ENCODE measurements around the gene NDUFAF3. TPM values are rescaled to one million over a fixed set of nuclear protein-coding genes. Genes with fewer than 3 reads are reported as not detected.

The NDUFAF3 gene
- total and polyA plus RNA-seq, 10 of the 15 experiments (the other 5 are each of a cell fraction or from before 2014, with no cell fraction given): 25.4 to 228 (median 63.9) TPM

DNA sequence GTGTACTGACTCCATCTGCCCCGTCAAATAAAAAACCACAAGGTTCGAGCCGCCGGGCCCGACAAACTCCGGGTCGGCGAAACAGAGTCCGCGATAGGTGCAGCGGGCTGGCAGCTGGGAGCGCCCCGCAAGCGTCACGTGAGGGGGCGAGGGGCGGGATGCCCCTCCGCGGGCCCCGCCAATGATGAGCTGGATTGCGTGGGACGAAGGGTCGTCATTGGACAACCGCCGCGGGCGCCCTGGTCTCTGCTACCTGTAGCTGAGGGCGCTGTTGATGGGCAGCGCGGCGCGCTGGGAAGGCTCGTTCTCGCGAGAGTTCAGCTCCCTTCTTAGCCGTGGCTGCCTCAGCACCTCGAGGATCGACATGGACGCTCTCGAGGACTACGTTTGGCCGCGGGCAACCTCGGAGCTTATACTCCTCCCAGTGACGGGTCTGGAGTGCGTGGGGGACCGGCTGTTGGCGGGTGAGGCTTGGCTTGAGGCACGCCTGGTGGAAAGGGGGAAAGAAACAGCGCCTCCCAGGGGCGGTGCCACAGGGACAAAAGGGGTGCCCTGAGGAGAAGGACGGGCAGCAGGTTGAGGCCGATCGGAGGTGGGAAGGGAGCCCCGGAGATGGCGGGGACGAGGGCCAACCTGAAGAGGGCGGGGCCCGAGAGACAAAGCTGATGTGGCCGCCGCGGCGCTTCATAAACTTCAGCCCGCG lies 14.7 kb upstream of the NDUFAF3 start, which contains the start of gene WDR6 (continued):
- TF ChIP-seq TCF3 (IDR thresholded peaks at IDR 0.05; ENCODE audit: borderline replicate concordance, insufficient read depth, low read depth, low read length): 0 out of 2 replicates have a peak, but pooled peaks have one; percentile 68
- TF ChIP-seq BCL11A (IDR thresholded peaks at IDR 0.05; ENCODE audit: low read depth, low read length): no peak
- peak; percentile 97 for TF ChIP-seq SP1 (IDR thresholded peaks at IDR 0.05; ENCODE audit: low read depth, low read length)
- TF ChIP-seq, protein P1, sequence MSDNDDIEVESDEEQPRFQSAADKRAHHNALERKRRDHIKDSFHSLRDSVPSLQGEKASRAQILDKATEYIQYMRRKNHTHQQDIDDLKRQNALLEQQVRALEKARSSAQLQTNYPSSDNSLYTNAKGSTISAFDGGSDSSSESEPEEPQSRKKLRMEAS (IDR thresholded peaks at IDR 0.05; ENCODE audit: low read depth, low read length): peak; percentile 93
- TF ChIP-seq TBL1XR1 (IDR thresholded peaks at IDR 0.05; ENCODE audit: low read depth, low read length): no peak; the same call in 1 of the 2 replicates
- TF ChIP-seq ZNF207 (IDR thresholded peaks at IDR 0.05; ENCODE audit: borderline replicate concordance): peak; percentile 77
- peak; percentile 56 for TF ChIP-seq SMAD1 (IDR thresholded peaks at IDR 0.05; ENCODE audit: low read depth, partially characterized antibody)
- TF ChIP-seq GATAD2B (conservative IDR thresholded peaks at IDR 0.05; ENCODE audit: low read depth): no peak; the same call in 1 of the 2 replicates
- TF ChIP-seq, protein P2, sequence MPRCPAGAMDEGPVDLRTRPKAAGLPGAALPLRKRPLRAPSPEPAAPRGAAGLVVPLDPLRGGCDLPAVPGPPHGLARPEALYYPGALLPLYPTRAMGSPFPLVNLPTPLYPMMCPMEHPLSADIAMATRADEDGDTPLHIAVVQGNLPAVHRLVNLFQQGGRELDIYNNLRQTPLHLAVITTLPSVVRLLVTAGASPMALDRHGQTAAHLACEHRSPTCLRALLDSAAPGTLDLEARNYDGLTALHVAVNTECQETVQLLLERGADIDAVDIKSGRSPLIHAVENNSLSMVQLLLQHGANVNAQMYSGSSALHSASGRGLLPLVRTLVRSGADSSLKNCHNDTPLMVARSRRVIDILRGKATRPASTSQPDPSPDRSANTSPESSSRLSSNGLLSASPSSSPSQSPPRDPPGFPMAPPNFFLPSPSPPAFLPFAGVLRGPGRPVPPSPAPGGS (IDR thresholded peaks at IDR 0.05; ENCODE audit: borderline replicate concordance, insufficient read depth, low read depth, low read length, poor library complexity, severe bottlenecking): peak; percentile 90
- TF ChIP-seq HDGF (IDR thresholded peaks at IDR 0.05): peak; percentile 74
- TF ChIP-seq EZH2 (IDR thresholded peaks at IDR 0.05; ENCODE audit: borderline replicate concordance, control insufficient read depth, low read depth, low read length): no peak
- TF ChIP-seq MXI1 (IDR thresholded peaks at IDR 0.05; ENCODE audit: low read depth, low read length): peak; percentile 86
- TF ChIP-seq, protein P3, sequence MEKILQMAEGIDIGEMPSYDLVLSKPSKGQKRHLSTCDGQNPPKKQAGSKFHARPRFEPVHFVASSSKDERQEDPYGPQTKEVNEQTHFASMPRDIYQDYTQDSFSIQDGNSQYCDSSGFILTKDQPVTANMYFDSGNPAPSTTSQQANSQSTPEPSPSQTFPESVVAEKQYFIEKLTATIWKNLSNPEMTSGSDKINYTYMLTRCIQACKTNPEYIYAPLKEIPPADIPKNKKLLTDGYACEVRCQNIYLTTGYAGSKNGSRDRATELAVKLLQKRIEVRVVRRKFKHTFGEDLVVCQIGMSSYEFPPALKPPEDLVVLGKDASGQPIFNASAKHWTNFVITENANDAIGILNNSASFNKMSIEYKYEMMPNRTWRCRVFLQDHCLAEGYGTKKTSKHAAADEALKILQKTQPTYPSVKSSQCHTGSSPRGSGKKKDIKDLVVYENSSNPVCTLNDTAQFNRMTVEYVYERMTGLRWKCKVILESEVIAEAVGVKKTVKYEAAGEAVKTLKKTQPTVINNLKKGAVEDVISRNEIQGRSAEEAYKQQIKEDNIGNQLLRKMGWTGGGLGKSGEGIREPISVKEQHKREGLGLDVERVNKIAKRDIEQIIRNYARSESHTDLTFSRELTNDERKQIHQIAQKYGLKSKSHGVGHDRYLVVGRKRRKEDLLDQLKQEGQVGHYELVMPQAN (conservative IDR thresholded peaks at IDR 0.05): peak; percentile 78
- TF ChIP-seq ZBED1 (IDR thresholded peaks at IDR 0.05; ENCODE audit: borderline replicate concordance): peak; percentile 30; the same call in 1 of the 2 replicates
- TF ChIP-seq BACH1 (IDR thresholded peaks at IDR 0.05; ENCODE audit: borderline replicate concordance): peak; percentile 25; the same call in 1 of the 2 replicates
- TF ChIP-seq YBX1 (IDR thresholded peaks at IDR 0.05): no peak
- no peak; the same call in 1 of the 2 replicates for TF ChIP-seq STAT1 (conservative IDR thresholded peaks at IDR 0.05)
- TF ChIP-seq RELA (IDR thresholded peaks at IDR 0.05; ENCODE audit: borderline replicate concordance, partially characterized antibody): peak; percentile 33
- peak; percentile 80 for TF ChIP-seq POU2F2 (IDR thresholded peaks at IDR 0.05; ENCODE audit: borderline replicate concordance, low read depth, low read length)
- TF ChIP-seq, protein P4, sequence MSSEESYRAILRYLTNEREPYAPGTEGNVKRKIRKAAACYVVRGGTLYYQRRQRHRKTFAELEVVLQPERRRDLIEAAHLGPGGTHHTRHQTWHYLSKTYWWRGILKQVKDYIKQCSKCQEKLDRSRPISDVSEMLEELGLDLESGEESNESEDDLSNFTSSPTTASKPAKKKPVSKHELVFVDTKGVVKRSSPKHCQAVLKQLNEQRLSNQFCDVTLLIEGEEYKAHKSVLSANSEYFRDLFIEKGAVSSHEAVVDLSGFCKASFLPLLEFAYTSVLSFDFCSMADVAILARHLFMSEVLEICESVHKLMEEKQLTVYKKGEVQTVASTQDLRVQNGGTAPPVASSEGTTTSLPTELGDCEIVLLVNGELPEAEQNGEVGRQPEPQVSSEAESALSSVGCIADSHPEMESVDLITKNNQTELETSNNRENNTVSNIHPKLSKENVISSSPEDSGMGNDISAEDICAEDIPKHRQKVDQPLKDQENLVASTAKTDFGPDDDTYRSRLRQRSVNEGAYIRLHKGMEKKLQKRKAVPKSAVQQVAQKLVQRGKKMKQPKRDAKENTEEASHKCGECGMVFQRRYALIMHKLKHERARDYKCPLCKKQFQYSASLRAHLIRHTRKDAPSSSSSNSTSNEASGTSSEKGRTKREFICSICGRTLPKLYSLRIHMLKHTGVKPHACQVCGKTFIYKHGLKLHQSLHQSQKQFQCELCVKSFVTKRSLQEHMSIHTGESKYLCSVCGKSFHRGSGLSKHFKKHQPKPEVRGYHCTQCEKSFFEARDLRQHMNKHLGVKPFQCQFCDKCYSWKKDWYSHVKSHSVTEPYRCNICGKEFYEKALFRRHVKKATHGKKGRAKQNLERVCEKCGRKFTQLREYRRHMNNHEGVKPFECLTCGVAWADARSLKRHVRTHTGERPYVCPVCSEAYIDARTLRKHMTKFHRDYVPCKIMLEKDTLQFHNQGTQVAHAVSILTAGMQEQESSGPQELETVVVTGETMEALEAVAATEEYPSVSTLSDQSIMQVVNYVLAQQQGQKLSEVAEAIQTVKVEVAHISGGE (CRISPR knock-in tag; IDR thresholded peaks at IDR 0.05): no peak; the same call in 1 of the 2 replicates

Measured in GM12878 (cell line).